ENCODE measurements around the gene ZDHHC1.
"Not testable (repeated sequence)": the region's sequence is repeated elsewhere in the genome, so short reads cannot be mapped to it uniquely, and the experiment has no call there.

ZDHHC1 gene

DNA sequence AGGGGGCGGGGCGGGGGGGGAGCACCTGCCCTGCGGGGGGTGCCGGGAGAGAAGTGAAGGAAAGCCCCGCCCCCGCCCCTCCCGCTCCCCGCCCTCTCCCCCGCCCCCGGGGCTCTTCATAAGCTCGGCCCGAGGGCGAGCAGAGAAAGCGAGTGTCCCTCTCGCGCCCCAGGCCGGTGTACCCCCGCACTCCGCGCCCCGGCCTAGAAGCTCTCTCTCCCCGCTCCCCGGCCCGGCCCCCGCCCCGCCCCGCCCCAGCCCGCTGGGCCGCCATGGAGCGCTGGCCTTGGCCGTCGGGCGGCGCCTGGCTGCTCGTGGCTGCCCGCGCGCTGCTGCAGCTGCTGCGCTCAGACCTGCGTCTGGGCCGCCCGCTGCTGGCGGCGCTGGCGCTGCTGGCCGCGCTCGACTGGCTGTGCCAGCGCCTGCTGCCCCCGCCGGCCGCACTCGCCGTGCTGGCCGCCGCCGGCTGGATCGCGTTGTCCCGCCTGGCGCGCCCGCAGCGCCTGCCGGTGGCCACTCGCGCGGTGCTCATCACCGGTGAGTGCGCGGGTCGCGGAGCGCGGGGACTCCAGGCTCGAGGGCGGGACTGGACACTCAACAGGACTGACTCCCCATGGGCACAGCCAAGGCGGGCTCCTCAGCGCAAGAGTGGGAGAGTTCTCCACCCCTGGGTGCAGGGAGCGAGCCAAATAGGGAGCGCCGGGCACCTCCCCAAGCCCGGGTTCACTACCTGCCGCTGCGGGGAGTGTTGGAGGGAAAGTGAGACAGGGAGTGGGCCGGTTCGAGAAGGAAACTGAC is 14.9 kb upstream of the ZDHHC1 start, which contains the start of gene HSD11B2:
TSS of gene HSD11B2 (plus strand) at position 145 of the 798 bp plus-strand sequence. CDS start at position 273, 128 bp downstream.
- peak; percentile 67 for DNase-seq (ENCODE audit: low spot score)

DNA sequence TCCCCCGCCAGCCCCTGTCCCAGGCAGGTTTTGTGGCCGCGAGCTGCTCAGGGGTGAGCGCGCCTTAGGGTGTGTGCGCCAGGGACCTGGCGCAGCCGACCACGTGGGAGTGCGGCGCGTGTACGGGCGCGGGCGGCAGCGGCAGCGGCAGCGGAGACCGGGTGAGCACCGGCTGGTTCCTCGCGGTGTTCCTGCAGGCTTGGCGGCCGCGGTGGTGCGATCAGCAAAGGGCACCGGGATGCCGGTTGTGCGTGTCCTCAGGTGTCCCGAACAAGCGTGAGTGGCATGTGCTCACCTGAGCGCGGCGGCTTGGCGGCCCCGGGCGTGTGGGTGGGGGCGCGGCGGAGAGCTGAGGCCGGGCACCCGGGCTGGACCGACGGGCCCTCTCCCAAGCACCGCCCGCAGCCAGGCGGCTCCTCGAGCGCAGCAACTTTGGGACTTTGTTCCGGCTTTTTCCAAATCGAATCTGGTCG is 14.3 kb upstream of the ZDHHC1 start:
- DNase-seq (ENCODE audit: low spot score), result peak; percentile 47

DNA sequence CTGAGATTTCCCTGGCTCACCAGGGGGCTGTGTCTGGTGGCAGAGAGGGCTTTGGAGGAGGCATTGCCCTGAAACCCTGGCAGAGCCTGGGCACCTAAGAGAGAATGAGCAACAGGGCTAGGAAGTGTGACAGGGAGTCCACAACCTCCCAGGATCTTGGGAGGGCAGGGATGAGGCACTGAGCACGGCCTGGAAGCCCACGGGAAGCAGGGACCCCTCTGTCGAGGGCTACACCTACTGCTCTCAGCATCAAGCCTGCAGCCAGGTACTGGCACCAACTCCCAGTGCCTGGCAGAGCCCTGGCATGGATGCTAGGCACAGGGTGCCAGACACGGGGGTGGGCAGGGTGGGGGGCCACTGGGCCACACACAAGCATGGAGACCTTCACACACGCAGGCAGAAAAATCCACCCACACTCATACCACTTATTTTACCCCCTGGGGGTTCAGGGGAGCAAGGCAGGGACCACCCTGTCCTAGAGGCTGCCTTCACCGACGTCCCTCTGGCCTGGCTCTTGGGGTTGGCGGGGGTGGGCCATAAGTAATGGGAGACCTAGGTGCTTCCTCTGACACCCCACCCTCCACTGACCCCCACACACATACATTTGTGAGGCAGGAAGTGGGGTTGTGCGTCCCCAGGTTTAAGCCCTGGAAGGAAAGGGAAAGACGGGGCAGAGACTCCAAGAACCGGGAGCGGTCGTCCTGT is 13.7 kb upstream of the ZDHHC1 start:
- DNase-seq (ENCODE audit: low spot score), result no peak

- DNase-seq (ENCODE audit: low spot score), result no peak
Measured at GRCh38 chr16:67429053-67429798, 12.9 kb upstream of the ZDHHC1 start.

- DNase-seq (ENCODE audit: low spot score), result peak; percentile 66
Measured at GRCh38 chr16:67428146-67428731, 12.0 kb upstream of the ZDHHC1 start.

- DNase-seq (ENCODE audit: low spot score), result no peak
Measured at GRCh38 chr16:67426950-67427349, 10.7 kb upstream of the ZDHHC1 start.

DNA sequence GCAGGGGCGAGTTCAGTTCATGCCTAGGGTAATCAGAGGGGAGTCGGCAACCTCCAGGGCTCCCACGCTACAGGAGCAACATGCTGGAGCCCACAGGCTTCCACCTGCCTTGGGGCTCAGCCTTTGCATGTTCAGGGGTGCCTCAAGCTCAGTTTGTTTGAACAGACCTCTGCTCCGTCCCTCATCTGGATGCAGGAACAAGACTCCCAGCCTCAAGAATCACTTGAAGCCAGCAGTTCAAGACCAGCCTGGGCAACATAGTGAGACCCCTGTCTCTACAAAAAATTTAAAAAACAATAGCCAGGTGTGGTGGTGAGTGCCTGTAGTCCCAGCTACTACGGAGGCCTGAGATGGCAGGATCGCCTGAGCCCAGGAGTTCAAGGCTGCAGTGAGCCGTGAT is 9.7 kb upstream of the ZDHHC1 start:
- DNase-seq (ENCODE audit: low spot score), result no peak

GRCh38 chr16:67425580-67425979 is 9.3 kb upstream of the ZDHHC1 start:
- no peak for DNase-seq (ENCODE audit: low spot score)

- DNase-seq (ENCODE audit: low spot score), result no peak
Measured at GRCh38 chr16:67425061-67425460, 8.8 kb upstream of the ZDHHC1 start.

- DNase-seq (ENCODE audit: low spot score), result no peak
Measured at GRCh38 chr16:67424261-67424615, 8.0 kb upstream of the ZDHHC1 start.

DNA sequence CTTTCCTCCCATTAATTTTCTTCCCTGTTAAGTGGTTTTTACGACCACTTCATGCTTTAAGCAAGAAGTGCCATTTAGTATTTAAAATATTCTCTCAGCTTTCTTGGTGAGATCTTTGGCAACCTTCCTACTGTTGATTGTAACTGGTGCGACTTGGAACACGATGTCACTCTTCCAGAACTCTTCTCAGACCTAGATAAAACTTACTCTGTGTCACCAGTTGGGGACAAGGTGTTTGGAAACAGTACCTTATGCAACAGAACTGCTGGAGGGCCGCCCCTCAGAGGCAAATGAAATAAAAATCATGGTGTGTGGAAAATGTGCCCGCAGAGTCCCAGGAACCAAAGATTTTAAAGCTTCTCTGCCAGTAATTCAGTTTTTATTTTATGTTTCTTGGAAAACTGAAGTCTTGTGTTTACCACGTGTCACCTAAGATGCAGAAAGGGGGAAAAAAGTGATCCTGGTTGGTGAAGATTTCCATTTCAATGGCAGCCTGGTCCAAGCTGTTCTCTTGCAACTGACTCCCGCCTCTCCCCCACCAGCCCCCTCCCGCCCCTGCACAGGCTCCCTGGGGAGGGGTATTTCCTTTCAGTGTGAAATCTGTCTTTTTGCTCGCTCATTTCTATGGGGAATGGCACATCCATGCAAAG is 7.5 kb upstream of the ZDHHC1 start:
- DNase-seq (ENCODE audit: low spot score), result no peak

DNA sequence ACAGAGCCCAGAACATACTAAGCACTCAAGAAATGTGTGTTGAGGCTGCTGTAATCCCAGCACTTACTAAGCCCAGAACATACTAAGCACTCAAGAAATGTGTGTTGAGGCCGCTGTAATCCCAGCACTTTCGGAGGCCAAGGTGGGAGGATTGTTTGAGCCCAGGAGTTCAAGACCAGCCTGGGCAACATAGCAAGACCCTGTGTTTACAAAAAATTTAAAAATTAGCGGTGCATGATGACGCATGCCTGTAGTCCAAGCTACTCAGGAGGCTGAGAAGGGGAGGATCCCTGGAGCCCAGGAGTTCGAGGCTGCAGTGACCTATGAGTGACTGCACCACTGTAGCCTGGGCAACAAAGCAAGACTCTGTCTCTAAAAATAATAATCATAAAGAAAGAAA is 6.7 kb upstream of the ZDHHC1 start:
- DNase-seq (ENCODE audit: low spot score), result no peak

DNA sequence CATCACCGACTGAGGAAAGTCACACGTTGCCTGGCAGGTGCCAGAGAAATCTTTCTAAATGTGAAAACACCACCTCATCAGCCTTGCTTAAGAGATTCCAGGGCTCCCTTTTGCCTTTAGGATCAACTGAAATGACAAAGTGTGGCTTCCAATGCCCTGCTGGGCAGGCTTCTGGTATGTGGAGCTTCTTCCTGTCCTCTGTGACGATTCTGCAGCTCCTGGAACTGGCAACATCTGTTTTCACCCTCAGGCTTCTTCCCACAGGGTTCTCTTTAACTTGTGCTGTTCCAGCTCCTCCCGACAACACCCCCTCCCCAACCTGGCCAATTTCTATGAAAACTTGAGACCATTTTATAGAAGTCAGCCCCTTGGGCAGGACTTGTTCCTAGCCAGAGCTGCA is 4.8 kb upstream of the ZDHHC1 start:
- no peak for DNase-seq (ENCODE audit: low spot score)

GRCh38 chr16:67419931-67420330 is 3.7 kb upstream of the ZDHHC1 start:
- no peak for DNase-seq (ENCODE audit: low spot score)

- no peak for DNase-seq (ENCODE audit: low spot score)
Measured at GRCh38 chr16:67419502-67419901, 3.2 kb upstream of the ZDHHC1 start.

GRCh38 chr16:67417333-67418061 is 1.2 kb upstream of the ZDHHC1 start:
- DNase-seq (ENCODE audit: low spot score), result no peak

- DNase-seq (ENCODE audit: low spot score), result not testable (repeated sequence)
Measured at GRCh38 chr16:67415421-67415820, 856 bp downstream of the ZDHHC1 start.

DNA sequence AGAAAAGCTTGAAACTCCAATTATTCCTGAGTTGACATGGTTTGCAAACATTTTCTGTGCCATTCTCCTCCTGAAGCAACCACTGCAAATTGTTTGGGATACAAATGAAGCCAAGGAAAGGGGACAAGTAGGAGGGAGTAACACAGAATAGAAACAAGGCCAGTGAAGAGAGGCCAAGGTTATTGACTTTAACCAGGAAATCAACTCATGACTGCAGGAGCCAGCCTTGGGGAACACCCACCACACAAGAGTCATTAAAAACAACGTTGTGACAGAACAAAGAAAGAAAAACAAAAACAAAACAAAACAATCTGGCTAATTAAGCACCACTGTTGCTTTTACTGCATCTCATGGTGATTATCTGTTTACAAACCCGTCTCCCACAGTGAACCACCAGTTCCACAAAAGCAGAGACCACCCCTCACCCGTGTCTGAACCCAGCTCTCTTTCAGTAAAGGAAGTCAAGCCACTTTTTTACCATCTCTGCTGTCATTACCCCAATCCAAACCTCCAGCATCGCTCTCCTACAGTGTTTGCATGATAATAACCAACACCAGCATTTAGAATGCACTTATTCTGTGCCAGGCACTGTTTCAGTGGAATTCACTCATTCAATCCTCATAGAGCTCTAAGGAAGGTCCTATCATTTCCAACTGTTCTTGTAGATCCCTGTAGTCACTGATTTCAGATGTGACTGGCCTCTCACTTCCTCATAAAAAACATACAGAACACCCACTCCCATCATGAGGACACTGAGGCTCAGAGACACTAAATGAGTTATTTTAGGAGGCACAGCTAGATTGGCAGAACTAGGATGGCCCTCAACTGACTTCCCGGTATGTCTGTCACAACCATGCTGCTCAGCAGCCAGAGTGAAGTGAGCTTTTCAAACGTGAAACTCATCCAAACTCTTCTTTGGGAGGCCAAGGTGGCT is 2.0 kb downstream of the ZDHHC1 start:
- DNase-seq (ENCODE audit: low spot score), result no peak

DNA sequence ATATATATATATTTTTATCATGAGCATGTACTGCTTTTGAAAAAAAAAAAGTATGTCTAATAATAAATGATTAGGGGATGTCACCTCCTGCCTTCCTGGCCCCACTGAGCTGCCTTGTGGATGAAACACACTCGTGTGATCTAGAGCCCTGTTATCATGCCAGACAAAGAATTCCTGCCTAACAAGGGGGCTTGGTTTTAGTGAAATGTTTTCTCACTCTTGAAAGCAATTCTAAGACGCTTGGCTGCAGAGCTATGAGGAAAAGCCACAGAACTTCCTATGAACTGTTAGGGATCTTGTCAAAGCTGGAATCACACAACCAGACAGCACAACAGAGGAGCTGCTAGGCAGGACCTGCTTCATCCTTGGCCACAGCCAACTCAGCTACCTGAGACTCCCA is 4.0 kb downstream of the ZDHHC1 start:
- DNase-seq (ENCODE audit: low spot score), result no peak

DNA sequence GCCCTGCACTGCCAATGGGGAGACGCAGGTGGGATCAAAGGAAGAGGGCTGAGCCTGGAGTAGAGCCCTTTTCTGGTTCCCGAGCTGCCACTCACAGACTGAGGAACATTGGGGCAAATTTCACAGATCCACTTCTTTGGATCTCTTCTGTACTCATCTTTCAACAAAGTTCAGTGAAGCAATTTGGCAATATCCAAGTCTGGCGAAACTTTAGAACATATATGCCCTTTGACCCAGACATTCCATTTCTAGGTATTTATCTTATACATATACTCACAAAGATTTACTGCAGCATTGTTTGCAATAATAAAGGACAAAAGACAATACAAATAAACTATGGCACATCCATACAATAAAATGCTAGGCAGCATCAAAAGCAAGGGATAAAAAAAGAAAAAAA is 4.9 kb downstream of the ZDHHC1 start:
- DNase-seq (ENCODE audit: low spot score), result no peak
